Epithelial cell of esophagus (primary cell): ENCODE results near the gene CCRL2.

Experiments used
- DNase-seq: peaks from one replicate; pipeline ENCODE4 v3.0.0; 2010; ENCODE audit warnings: low read depth
- H3K4me3 ChIP-seq: 2 replicates; pipeline ENCODE4 v1.5.1; 2011; ENCODE audit warnings: mild to moderate bottlenecking, low read length, control low read depth
- TF ChIP-seq, protein P1 (sequence below): IDR thresholded peaks from 2 replicates; pipeline ENCODE4 v1.5.1; 2011; ENCODE audit warnings: low read depth, mild to moderate bottlenecking, low read length, control low read depth, inconsistent platforms; ENCODE audit not compliant: insufficient read depth; ENCODE audit errors: missing control alignments

Gene CCRL2

DNA sequence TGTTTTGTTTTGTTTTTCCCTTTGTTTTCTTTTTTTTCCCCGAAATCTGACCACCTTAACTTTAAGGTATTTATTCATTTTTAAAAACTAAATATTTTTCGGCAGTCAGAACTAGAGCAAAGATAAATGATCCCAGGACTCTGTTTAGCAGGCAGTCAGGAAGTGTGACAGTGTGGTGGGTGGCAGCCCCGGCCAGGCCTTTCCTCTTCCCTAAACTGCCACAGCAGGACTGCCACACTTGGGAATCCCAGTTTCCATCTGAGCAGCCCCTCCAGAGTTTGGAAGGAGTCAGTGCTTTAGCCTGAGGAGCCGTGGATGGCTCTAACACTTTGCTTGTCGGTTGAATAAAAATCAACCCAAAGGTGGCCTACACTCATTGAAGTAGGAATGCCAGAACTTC, 6.9 kb downstream of the CCRL2 start:
- TF ChIP-seq, protein P1, sequence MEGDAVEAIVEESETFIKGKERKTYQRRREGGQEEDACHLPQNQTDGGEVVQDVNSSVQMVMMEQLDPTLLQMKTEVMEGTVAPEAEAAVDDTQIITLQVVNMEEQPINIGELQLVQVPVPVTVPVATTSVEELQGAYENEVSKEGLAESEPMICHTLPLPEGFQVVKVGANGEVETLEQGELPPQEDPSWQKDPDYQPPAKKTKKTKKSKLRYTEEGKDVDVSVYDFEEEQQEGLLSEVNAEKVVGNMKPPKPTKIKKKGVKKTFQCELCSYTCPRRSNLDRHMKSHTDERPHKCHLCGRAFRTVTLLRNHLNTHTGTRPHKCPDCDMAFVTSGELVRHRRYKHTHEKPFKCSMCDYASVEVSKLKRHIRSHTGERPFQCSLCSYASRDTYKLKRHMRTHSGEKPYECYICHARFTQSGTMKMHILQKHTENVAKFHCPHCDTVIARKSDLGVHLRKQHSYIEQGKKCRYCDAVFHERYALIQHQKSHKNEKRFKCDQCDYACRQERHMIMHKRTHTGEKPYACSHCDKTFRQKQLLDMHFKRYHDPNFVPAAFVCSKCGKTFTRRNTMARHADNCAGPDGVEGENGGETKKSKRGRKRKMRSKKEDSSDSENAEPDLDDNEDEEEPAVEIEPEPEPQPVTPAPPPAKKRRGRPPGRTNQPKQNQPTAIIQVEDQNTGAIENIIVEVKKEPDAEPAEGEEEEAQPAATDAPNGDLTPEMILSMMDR = no peak
- DNase-seq = no peak
- no peak overlapping the region for H3K4me3 ChIP-seq

GRCh38 chr3:46414739-46415138, 7.7 kb downstream of the CCRL2 start:
- TF ChIP-seq, protein P1 = no peak
- no peak for DNase-seq
- no peak overlapping the region for H3K4me3 ChIP-seq

DNA sequence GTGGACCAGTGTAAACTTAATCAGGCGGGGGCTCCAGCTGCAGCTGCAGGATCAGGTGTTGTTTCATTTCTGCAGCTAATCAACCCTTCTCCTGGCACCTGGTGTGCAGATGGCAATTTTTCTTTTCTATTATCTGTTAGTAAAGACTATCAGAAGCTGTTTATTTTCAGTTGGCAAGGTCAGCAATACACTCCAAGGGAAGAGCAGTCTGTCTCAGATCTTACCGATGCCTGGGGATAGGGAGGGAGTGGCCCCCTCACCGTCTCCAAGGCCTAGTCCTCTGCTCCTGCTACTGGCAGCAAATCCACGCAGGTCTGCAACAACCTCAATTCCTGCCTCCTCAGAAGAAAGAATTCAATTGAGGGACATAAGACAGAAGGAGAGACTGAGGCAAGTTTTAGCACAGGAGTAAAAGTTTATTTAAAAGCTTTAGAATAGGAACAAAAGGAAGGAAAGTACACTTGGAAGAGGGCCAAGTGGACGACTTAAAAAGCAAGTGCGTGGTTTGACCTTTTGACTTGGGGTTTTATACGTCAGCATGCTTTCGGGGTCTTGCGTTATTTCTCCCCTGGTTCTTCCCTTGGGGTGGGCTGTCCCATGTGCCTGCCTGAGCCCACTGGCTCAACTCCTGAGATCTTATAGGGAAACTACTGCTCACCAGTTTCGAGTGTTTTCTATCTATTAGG, 9.2 kb downstream of the CCRL2 start:
- TF ChIP-seq, protein P1 = no peak
- H3K4me3 ChIP-seq = no peak overlapping the region
- no peak for DNase-seq

DNA sequence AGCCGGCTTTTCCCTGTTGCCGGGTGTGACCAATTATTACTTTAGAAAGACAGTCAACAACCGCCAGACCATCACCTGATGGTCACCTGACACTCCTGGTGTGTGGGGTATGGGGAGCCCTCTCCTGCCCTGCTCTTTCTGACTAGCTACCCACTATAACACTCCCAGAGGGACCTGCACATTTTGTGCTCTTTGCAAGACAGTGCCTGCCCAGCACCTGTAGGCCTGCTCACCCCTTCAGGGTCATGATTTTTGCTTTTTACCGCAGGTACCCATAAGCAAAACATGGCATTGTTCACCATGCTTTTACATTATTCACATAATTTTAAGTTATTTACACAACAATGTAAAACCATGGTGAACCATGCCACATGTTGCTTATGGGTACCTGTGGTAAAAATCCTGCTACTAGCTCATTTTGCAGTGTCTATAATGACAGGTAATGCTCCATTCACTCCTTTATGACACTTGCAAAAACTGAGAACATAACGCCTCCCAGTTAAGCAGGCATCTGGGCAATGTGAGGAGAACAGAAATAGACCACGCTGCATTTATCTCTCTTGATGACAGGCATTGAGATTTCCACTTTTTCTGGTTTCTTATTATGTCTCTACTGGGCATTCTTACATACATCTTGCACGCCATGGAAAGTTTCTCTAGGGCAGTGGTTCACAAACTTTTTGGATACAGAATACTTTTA, 9.9 kb downstream of the CCRL2 start:
- H3K4me3 ChIP-seq = no peak overlapping the region
- DNase-seq = no peak
- TF ChIP-seq, protein P1 = no peak

GRCh38 chr3:46417841-46418611, 11.0 kb downstream of the CCRL2 start:
- TF ChIP-seq, protein P1 = no peak
- no peak for DNase-seq

DNA sequence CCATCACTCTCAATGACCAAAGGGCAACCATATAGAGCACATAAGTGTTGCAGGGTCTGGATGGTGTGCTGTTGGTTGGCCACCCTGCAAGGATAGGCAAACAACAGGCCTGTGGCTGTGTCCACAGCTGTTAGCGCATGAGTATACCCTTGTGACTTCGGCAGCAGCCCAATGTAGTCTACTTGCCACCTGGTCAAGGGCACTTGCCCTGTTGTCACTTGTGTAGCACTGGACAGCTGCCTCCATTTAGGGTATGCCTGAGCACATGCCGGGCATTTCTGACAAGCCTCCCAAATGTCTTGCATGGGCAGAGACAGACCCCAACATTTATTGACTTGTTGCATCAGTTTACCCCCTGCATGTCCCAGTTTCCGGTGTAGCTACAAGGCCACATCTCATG, 12.8 kb downstream of the CCRL2 start:
- DNase-seq = no peak
- TF ChIP-seq, protein P1 = no peak
- H3K4me3 ChIP-seq = no peak overlapping the region

More at GRCh38 chr3:46417841-46418611, 11.0 kb downstream of the CCRL2 start:
- no peak overlapping the region for H3K4me3 ChIP-seq
